A673 (cell line): ENCODE data around the gene CCSER1.

Source experiments
- CTCF ChIP-seq: fragments of 300-800, 200-600 bp; sonication (generic); conservative IDR thresholded peaks from 2 replicates; pipeline ENCODE4 v1.5.1; 2017; ENCODE audit warnings: low read depth, mild to moderate bottlenecking, antibody characterized with exemption, low read length, moderate library complexity, mixed read lengths
- EZH2 ChIP-seq: fragments of 200-600 bp; sonication (generic); IDR thresholded peaks from 2 replicates; pipeline ENCODE4 v1.6.1; 2017; ENCODE audit warnings: borderline replicate concordance, low read depth, mild to moderate bottlenecking, mixed read lengths, antibody characterized with exemption, low read length; ENCODE audit not compliant: poor library complexity, severe bottlenecking

GRCh38 chr4:90857081-90857820, 730.1 kb downstream of the CCSER1 start:
- TF ChIP-seq EZH2 (no peak), CTCF (no peak)
